CD14-positive monocyte (primary cell): ENCODE measurements around the gene IL1RL1. TPM values are rescaled to one million over a fixed set of nuclear protein-coding genes. Genes with fewer than 3 reads are reported as not detected.

Experiments
- DNase-seq, 3 donors: peaks; one replicate each; pipeline ENCODE4 v3.0.0-alpha.2; 2011 to 2022
- H2AFZ ChIP-seq: 2 replicates; pipeline ENCODE4 v1.6.0; 2012; ENCODE audit warnings: mild to moderate bottlenecking, low read depth, low read length, inconsistent platforms; ENCODE audit not compliant: insufficient read depth, poor library complexity, severe bottlenecking
- H3K27ac ChIP-seq, 2 donors: 1 replicate in 1 of 2; 2 replicates in 1 of 2; pipeline ENCODE4 v1.5.1; 2012 to 2013; ENCODE audit warnings: low read length in 2 of 2, control low read depth in 1 of 2, inconsistent platforms in 1 of 2, low read depth in 1 of 2, mild to moderate bottlenecking in 1 of 2
- H3K27me3 ChIP-seq, 2 donors: one replicate each; pipeline versions ENCODE4 v1.6.0 to v1.6.1; 2011 to 2013; ENCODE audit warnings: low read length in 2 of 2; ENCODE audit not compliant: control insufficient read depth in 2 of 2, insufficient read depth in 2 of 2
- H3K36me3 ChIP-seq, 2 donors: replicated peaks in 1 of 2; 1 replicate in 1 of 2; 2 replicates in 1 of 2; pipeline versions ENCODE4 v1.5.1 to v1.6.1; 2012 to 2013; ENCODE audit warnings: low read length in 2 of 2, control low read depth in 1 of 2, inconsistent platforms in 1 of 2, mild to moderate bottlenecking in 1 of 2; ENCODE audit not compliant: insufficient read depth in 2 of 2, control insufficient read depth in 1 of 2
- H3K4me1 ChIP-seq, 2 donors: 1 replicate in 1 of 2; 2 replicates in 1 of 2; pipeline versions ENCODE4 v1.5.1 to v1.6.1; 2012 to 2013; ENCODE audit warnings: low read length in 2 of 2, control low read depth in 1 of 2, inconsistent platforms in 1 of 2, mild to moderate bottlenecking in 1 of 2, moderate library complexity in 1 of 2; ENCODE audit not compliant: insufficient read depth in 2 of 2, control insufficient read depth in 1 of 2
- H3K4me2 ChIP-seq: replicated peaks from 2 replicates; pipeline ENCODE3; 2012; ENCODE audit warnings: low read length, moderate library complexity, mild to moderate bottlenecking; ENCODE audit not compliant: poor library complexity, severe bottlenecking; ENCODE audit errors: extremely low read depth
- H3K4me3 ChIP-seq, 3 experiments: fragments of 200-600 bp in 1 of 3; sonication (generic) in 1 of 3; replicated peaks in 1 of 3; 1 replicate in 2 of 3; 2 replicates in 1 of 3; pipeline ENCODE4 v1.5.1; 2011 to 2013; ENCODE audit warnings: low read length in 3 of 3, mild to moderate bottlenecking in 3 of 3, control low read depth in 2 of 3, low read depth in 2 of 3, inconsistent platforms in 1 of 3, moderate library complexity in 1 of 3
- H3K79me2 ChIP-seq: 2 replicates; pipeline ENCODE4 v1.6.0; 2012; ENCODE audit warnings: mild to moderate bottlenecking, control low read depth, inconsistent platforms, low read length, moderate library complexity; ENCODE audit not compliant: insufficient read depth
- H3K9ac ChIP-seq: 2 replicates; pipeline ENCODE4 v1.6.0; 2017; ENCODE audit warnings: low read length, mild to moderate bottlenecking; ENCODE audit not compliant: insufficient read depth, poor library complexity, severe bottlenecking
- H3K9me3 ChIP-seq, 2 donors: replicated peaks in 1 of 2; 1 replicate in 1 of 2; 2 replicates in 1 of 2; pipeline versions ENCODE4 v1.5.1 to v1.6.1; 2012 to 2013; ENCODE audit warnings: low read length in 2 of 2, control low read depth in 1 of 2; ENCODE audit not compliant: control insufficient read depth in 1 of 2, insufficient read depth in 1 of 2
- H4K20me1 ChIP-seq: 2 replicates; pipeline ENCODE4 v1.6.0; 2012; ENCODE audit warnings: mild to moderate bottlenecking, low read length, control low read depth, moderate library complexity; ENCODE audit not compliant: insufficient read depth
- H3K27ac Mint-ChIP-seq, 7 donors: one replicate each; pipeline ENCODE4 v1.8.0; 2020; ENCODE audit warnings: mild to moderate bottlenecking in 7 of 7, mixed read lengths in 7 of 7, moderate library complexity in 6 of 7, inconsistent platforms in 2 of 7
- H3K27me3 Mint-ChIP-seq, 3 donors: one replicate each; pipeline ENCODE4 v1.8.0; 2021 to 2022; ENCODE audit warnings: low read depth in 3 of 3, mild to moderate bottlenecking in 3 of 3, mixed read lengths in 3 of 3, moderate library complexity in 3 of 3, inconsistent platforms in 1 of 3
- H3K36me3 Mint-ChIP-seq, 2 donors: one replicate each; pipeline ENCODE4 v1.8.0; 2020; ENCODE audit warnings: mixed read lengths in 2 of 2, inconsistent platforms in 1 of 2, mild to moderate bottlenecking in 1 of 2
- H3K4me1 Mint-ChIP-seq: one replicate; pipeline ENCODE4 v1.8.0; 2020; ENCODE audit warnings: mild to moderate bottlenecking, mixed read lengths
- H3K4me3 Mint-ChIP-seq, 2 donors: one replicate each; pipeline ENCODE4 v1.8.0; 2020; ENCODE audit warnings: mild to moderate bottlenecking in 2 of 2, mixed read lengths in 2 of 2, moderate library complexity in 1 of 2
- H3K9me3 Mint-ChIP-seq, 7 donors: one replicate each; pipeline ENCODE4 v1.8.0; 2020 to 2022; ENCODE audit warnings: mixed read lengths in 7 of 7, mild to moderate bottlenecking in 6 of 7, moderate library complexity in 6 of 7, inconsistent platforms in 2 of 7
- CTCF ChIP-seq: fragments of 200-600 bp; IDR thresholded peaks from one replicate; pipeline ENCODE4 v1.8.0; 2022; ENCODE audit warnings: antibody characterized with exemption, mild to moderate bottlenecking
- WGBS: methylation state at CpG from one replicate; pipeline ENCODE4 v1.1.5; 2013; ENCODE audit warnings: missing lambda C conversion rate; ENCODE audit not compliant: insufficient coverage; 5-methylcytosine and 5-hydroxymethylcytosine counted together
- intact Hi-C, 2 donors: fragments of 100-400 bp; cut with micrococcal nuclease; formaldehyde crosslinking; loops; one replicate each; pipeline versions ENCODE4 v1.15.0 to v1.15.1; 2023
- polyA plus RNA-seq, 3 donors: library from polyadenylated mRNA; depleted of rRNA in 1 of 3; unstranded in 2 of 3; stranded (reverse) in 1 of 3; fragments of 300-500 nt in 2 of 3; fragments of >200 nt in 1 of 3; fragmentation: Illumina TruSeq in 2 of 3; gene quantifications; 1 replicate in 2 of 3; 2 replicates in 1 of 3; pipeline ENCODE4 v1.2.3, GENCODE V29; 2012 to 2021

The IL1RL1 gene
- polyA plus RNA-seq, 3 donors, result not detected

GRCh38 chr2:102365763-102366162, 54.4 kb downstream of the IL1RL1 start:
- Histone ChIP-seq H3K4me1 (no peaks in the 10 kb centered on the region), H3K27ac (no peak overlapping the region), H3K27me3 (no peaks in the 10 kb centered on the region), H3K9ac (no peak overlapping the region), H2AFZ (no peak overlapping the region), H4K20me1 (no peaks in the 10 kb centered on the region), H3K36me3 (no peaks in the 10 kb centered on the region), H3K4me3 (no peak overlapping the region), H3K79me2 (no peaks in the 10 kb centered on the region), H3K9me3 (peaks cover 9 to 17% of the 10 kb centered on the region in 2 donors), H3K4me2 (no peak overlapping the region)
- no peak for TF ChIP-seq CTCF
- Mint-ChIP-seq H3K27me3 (peaks cover 0 to 7% (median 6%) of the 10 kb centered on the region in 3 donors), H3K36me3 (peaks cover 3 to 5% of the 10 kb centered on the region in 2 donors), H3K4me1 (no peaks in the 10 kb centered on the region), H3K4me3 (no peak overlapping the region), H3K27ac (no peak overlapping the region), H3K9me3 (peaks cover 14 to 21% (median 17%) of the 10 kb centered on the region in 7 donors)
- DNase-seq, result no peak
- 88% methylated on average over 1 of the region's 1 CpG for WGBS
- intact Hi-C loops, result no loop called here

- no peaks in the 10 kb centered on the region for H3K4me1 Mint-ChIP-seq
- DNase-seq, result no peak
- Histone ChIP-seq H2AFZ (no peak overlapping the region), H3K4me3 (no peak overlapping the region), H3K9me3 (peaks cover 9 to 17% of the 10 kb centered on the region in 2 donors), H3K9ac (no peak overlapping the region), H3K4me2 (no peak overlapping the region), H3K4me1 (no peaks in the 10 kb centered on the region), H3K36me3 (no peaks in the 10 kb centered on the region), H3K79me2 (no peaks in the 10 kb centered on the region), H3K27ac (no peak overlapping the region), H4K20me1 (no peaks in the 10 kb centered on the region), H3K27me3 (no peaks in the 10 kb centered on the region)
- H3K27me3 Mint-ChIP-seq, result peaks cover 0 to 7% (median 6%) of the 10 kb centered on the region in 3 donors
- no peak overlapping the region for H3K4me3 Mint-ChIP-seq
- TF ChIP-seq CTCF, result no peak
- peaks cover 14 to 21% (median 17%) of the 10 kb centered on the region in 7 donors for H3K9me3 Mint-ChIP-seq
- 80% methylated on average over 2 of the region's 3 CpGs for WGBS
- intact Hi-C loops, result no loop called here
- peaks cover 3 to 5% of the 10 kb centered on the region in 2 donors for H3K36me3 Mint-ChIP-seq
- H3K27ac Mint-ChIP-seq, result no peak overlapping the region
These were observed 55.2 kb downstream of the IL1RL1 start for GRCh38 chr2:102366406-102367112.
